Effector memory CD4-positive, alpha-beta T cell (primary cell): Measurements from ENCODE around the gene CNOT10.

Source experiments
- DNase-seq, 3 donors: peaks; one replicate each; pipeline ENCODE4 v3.0.0-alpha.2; 2020
- H3K27ac ChIP-seq: 2 replicates; pipeline ENCODE4 v1.7.0; 2013; ENCODE audit warnings: mild to moderate bottlenecking, low read length, moderate library complexity; ENCODE audit not compliant: insufficient read depth, poor library complexity, severe bottlenecking
- H3K27me3 ChIP-seq: replicated peaks from 2 replicates; pipeline ENCODE4 v1.7.0; 2013; ENCODE audit warnings: mild to moderate bottlenecking, low read length; ENCODE audit not compliant: insufficient read depth, control insufficient read depth, poor library complexity, severe bottlenecking
- H3K36me3 ChIP-seq: 2 replicates; pipeline ENCODE4 v1.7.0; 2013; ENCODE audit warnings: mild to moderate bottlenecking, low read length, moderate library complexity; ENCODE audit not compliant: control insufficient read depth, insufficient read depth
- H3K4me1 ChIP-seq: 2 replicates; pipeline ENCODE4 v1.7.0; 2013; ENCODE audit warnings: low read length, mild to moderate bottlenecking; ENCODE audit not compliant: control insufficient read depth, insufficient read depth, poor library complexity, severe bottlenecking
- H3K4me3 ChIP-seq: 2 replicates; pipeline ENCODE4 v1.7.0; 2013; ENCODE audit warnings: low read length, low read depth, mild to moderate bottlenecking; ENCODE audit not compliant: insufficient read depth, poor library complexity, severe bottlenecking
- H3K9me3 ChIP-seq: 2 replicates; pipeline ENCODE4 v1.7.0; 2013; ENCODE audit warnings: mild to moderate bottlenecking, low read length, moderate library complexity; ENCODE audit not compliant: control insufficient read depth

The CNOT10 gene

GRCh38 chr3:32814361-32814760 is 129.4 kb downstream of the CNOT10 start:
- Histone ChIP-seq H3K9me3 (no peaks in the 10 kb centered on the region), H3K36me3 (no peaks in the 10 kb centered on the region), H3K27ac (no peak overlapping the region), H3K4me1 (peaks cover 8% of the 10 kb centered on the region), H3K27me3 (peaks cover 13% of the 10 kb centered on the region), H3K4me3 (no peak overlapping the region)
- no peak for DNase-seq

- no peak overlapping the region for H3K4me3 ChIP-seq
- H3K27ac ChIP-seq = no peak overlapping the region
- peaks cover 13% of the 10 kb centered on the region for H3K27me3 ChIP-seq
- H3K4me1 ChIP-seq = peaks cover 8% of the 10 kb centered on the region
- no peaks in the 10 kb centered on the region for H3K36me3 ChIP-seq
- H3K9me3 ChIP-seq = no peaks in the 10 kb centered on the region
- DNase-seq = no peak
These were observed 131.0 kb downstream of the CNOT10 start for GRCh38 chr3:32815841-32816438.

- no peak overlapping the region for H3K27ac ChIP-seq
- H3K27me3 ChIP-seq = peaks cover 13% of the 10 kb centered on the region
- peak overlapping the region; percentile 46 for H3K4me3 ChIP-seq
- H3K4me1 ChIP-seq = peaks cover 8% of the 10 kb centered on the region
- DNase-seq = no peak
- H3K9me3 ChIP-seq = no peaks in the 10 kb centered on the region
- H3K36me3 ChIP-seq = no peaks in the 10 kb centered on the region
These were observed 131.7 kb downstream of the CNOT10 start for GRCh38 chr3:32816439-32817256.

- Histone ChIP-seq H3K4me1 (peaks cover 8% of the 10 kb centered on the region), H3K4me3 (peak overlapping the region; percentile 46)
These were observed 132.2 kb downstream of the CNOT10 start for GRCh38 chr3:32817257-32817557.

GRCh38 chr3:32817558-32818228 is 132.7 kb downstream of the CNOT10 start, which contains the start of gene TRIM71:
Gene TRIM71, plus strand, starts transcription at chr3:32817997. Its CDS starts 84 bp downstream, at chr3:32818081.
- H3K9me3 ChIP-seq = no peaks in the 10 kb centered on the region
- H3K4me3 ChIP-seq = peak within 1 kb of the TSS; percentile 46
- no peaks in the 10 kb centered on the region for H3K36me3 ChIP-seq
- H3K27me3 ChIP-seq = peaks cover 13% of the 10 kb centered on the region
- no peak for DNase-seq
- peaks cover 8% of the 10 kb centered on the region for H3K4me1 ChIP-seq
- no peak within 1 kb of the TSS for H3K27ac ChIP-seq

More at GRCh38 chr3:32817257-32817557, 132.2 kb downstream of the CNOT10 start:
- no peak for DNase-seq
- no peak overlapping the region for H3K27ac ChIP-seq
- H3K27me3 ChIP-seq = peaks cover 13% of the 10 kb centered on the region
- no peaks in the 10 kb centered on the region for H3K9me3 ChIP-seq
- no peaks in the 10 kb centered on the region for H3K36me3 ChIP-seq

- Histone ChIP-seq H3K36me3 (no peaks in the 10 kb centered on the region), H3K4me1 (peaks cover 8% of the 10 kb centered on the region), H3K9me3 (no peaks in the 10 kb centered on the region), H3K27me3 (peaks cover 13% of the 10 kb centered on the region), H3K27ac (no peak overlapping the region), H3K4me3 (peak overlapping the region; percentile 32)
- no peak for DNase-seq
These were observed 133.4 kb downstream of the CNOT10 start for GRCh38 chr3:32818229-32818969.

GRCh38 chr3:32818970-32819511 is 134.1 kb downstream of the CNOT10 start:
- H3K27ac ChIP-seq = no peak overlapping the region
- no peaks in the 10 kb centered on the region for H3K36me3 ChIP-seq
- H3K4me1 ChIP-seq = peaks cover 8% of the 10 kb centered on the region
- no peak overlapping the region for H3K4me3 ChIP-seq
- H3K9me3 ChIP-seq = no peaks in the 10 kb centered on the region
- H3K27me3 ChIP-seq = peaks cover 13% of the 10 kb centered on the region
- no peak for DNase-seq

GRCh38 chr3:32819551-32820348 is 134.8 kb downstream of the CNOT10 start:
- no peak overlapping the region for H3K4me3 ChIP-seq
- H3K9me3 ChIP-seq = no peaks in the 10 kb centered on the region
- H3K4me1 ChIP-seq = peaks cover 8% of the 10 kb centered on the region
- H3K36me3 ChIP-seq = no peaks in the 10 kb centered on the region
- H3K27ac ChIP-seq = no peak overlapping the region
- peaks cover 13% of the 10 kb centered on the region for H3K27me3 ChIP-seq
- no peak for DNase-seq

- H3K4me1 ChIP-seq = peaks cover 8% of the 10 kb centered on the region
- no peaks in the 10 kb centered on the region for H3K9me3 ChIP-seq
- DNase-seq = no peak
- H3K27me3 ChIP-seq = peaks cover 13% of the 10 kb centered on the region
- H3K36me3 ChIP-seq = no peaks in the 10 kb centered on the region
- H3K27ac ChIP-seq = no peak overlapping the region
- H3K4me3 ChIP-seq = no peak overlapping the region
These were observed 135.4 kb downstream of the CNOT10 start for GRCh38 chr3:32820430-32820829.
